SU-DHL-6 (cell line): Measurements from ENCODE around the gene MRPL49.

Source experiments
- H2AFZ ChIP-seq: fragments of 200-600 bp; sonication (generic); 2 replicates; pipeline ENCODE4 v1.6.1; 2014; ENCODE audit warnings: low read depth, mild to moderate bottlenecking, moderate library complexity, mixed read lengths, antibody characterized with exemption, low read length; ENCODE audit not compliant: severe bottlenecking
- H3F3A ChIP-seq: fragments of 200-600 bp; shearing (Covaris generic); 2 replicates; pipeline ENCODE4 v1.6.0; 2016; ENCODE audit warnings: antibody characterized with exemption, mild to moderate bottlenecking; ENCODE audit not compliant: insufficient read depth
- H3K27ac ChIP-seq: fragments of 200-600 bp; sonication (generic); 2 replicates; pipeline ENCODE4 v1.5.1; 2016; ENCODE audit warnings: low read depth, mild to moderate bottlenecking, low read length, moderate library complexity, mixed read lengths
- H3K27me3 ChIP-seq: fragments of 200-600 bp; sonication (generic), shearing (Covaris generic); 2 replicates; pipeline ENCODE4 v1.6.0; 2014; ENCODE audit warnings: mild to moderate bottlenecking, low read length
- H3K36me3 ChIP-seq: fragments of 200-600 bp; sonication (generic); 2 replicates; pipeline ENCODE4 v1.6.1; 2014; ENCODE audit warnings: mild to moderate bottlenecking, low read length, mixed read lengths
- H3K4me2 ChIP-seq: fragments of 300-600, 200-600 bp; shearing (Covaris generic), sonication (generic); 2 replicates; pipeline ENCODE4 v1.6.0; 2014; ENCODE audit warnings: low read length, low read depth, mild to moderate bottlenecking; ENCODE audit not compliant: poor library complexity, severe bottlenecking
- H3K4me3 ChIP-seq: fragments of 200-600 bp; sonication (generic); 2 replicates; pipeline ENCODE4 v1.5.1; 2014; ENCODE audit warnings: antibody characterized with exemption, low read length, mild to moderate bottlenecking, mixed read lengths; ENCODE audit not compliant: insufficient read depth, poor library complexity, severe bottlenecking
- H3K79me2 ChIP-seq: fragments of 200-600 bp; sonication (generic); 2 replicates; pipeline ENCODE4 v1.6.1; 2014; ENCODE audit warnings: mild to moderate bottlenecking, low read length, moderate library complexity; ENCODE audit not compliant: insufficient read depth
- H3K9ac ChIP-seq: fragments of 200-600 bp; sonication (generic); 2 replicates; pipeline ENCODE4 v1.7.0; 2014; ENCODE audit warnings: mild to moderate bottlenecking, low read length
- H3K9me2 ChIP-seq: fragments of 200-600 bp; sonication (generic); replicated peaks from 2 replicates; pipeline ENCODE4 v1.6.1; 2014; ENCODE audit warnings: low read length; ENCODE audit not compliant: insufficient read depth
- H3K9me3 ChIP-seq: fragments of 200-600 bp; sonication (generic); 2 replicates; pipeline ENCODE4 v1.6.1; 2014; ENCODE audit warnings: low read length, mixed read lengths; ENCODE audit not compliant: insufficient read depth
- H4K20me1 ChIP-seq: fragments of 200-600 bp; sonication (generic); 2 replicates; pipeline ENCODE4 v1.6.1; 2014; ENCODE audit warnings: low read depth, mild to moderate bottlenecking, antibody characterized with exemption, low read length, moderate library complexity, mixed read lengths
- EZH2phosphoT487 ChIP-seq: fragments of 200-600 bp; sonication (generic), shearing (Covaris generic); conservative IDR thresholded peaks from 2 replicates; pipeline ENCODE4 v1.6.1; 2018; ENCODE audit warnings: mild to moderate bottlenecking, antibody characterized with exemption, low read length, moderate library complexity, mixed read lengths
- TF ChIP-seq, protein P1 (sequence below): fragments of 200-600 bp; sonication (generic); IDR thresholded peaks from one replicate; pipeline ENCODE4 v1.5.1; 2017; ENCODE audit warnings: antibody characterized with exemption, mild to moderate bottlenecking, low read length, moderate library complexity; ENCODE audit not compliant: insufficient read depth, poor library complexity, severe bottlenecking

Gene MRPL49

DNA sequence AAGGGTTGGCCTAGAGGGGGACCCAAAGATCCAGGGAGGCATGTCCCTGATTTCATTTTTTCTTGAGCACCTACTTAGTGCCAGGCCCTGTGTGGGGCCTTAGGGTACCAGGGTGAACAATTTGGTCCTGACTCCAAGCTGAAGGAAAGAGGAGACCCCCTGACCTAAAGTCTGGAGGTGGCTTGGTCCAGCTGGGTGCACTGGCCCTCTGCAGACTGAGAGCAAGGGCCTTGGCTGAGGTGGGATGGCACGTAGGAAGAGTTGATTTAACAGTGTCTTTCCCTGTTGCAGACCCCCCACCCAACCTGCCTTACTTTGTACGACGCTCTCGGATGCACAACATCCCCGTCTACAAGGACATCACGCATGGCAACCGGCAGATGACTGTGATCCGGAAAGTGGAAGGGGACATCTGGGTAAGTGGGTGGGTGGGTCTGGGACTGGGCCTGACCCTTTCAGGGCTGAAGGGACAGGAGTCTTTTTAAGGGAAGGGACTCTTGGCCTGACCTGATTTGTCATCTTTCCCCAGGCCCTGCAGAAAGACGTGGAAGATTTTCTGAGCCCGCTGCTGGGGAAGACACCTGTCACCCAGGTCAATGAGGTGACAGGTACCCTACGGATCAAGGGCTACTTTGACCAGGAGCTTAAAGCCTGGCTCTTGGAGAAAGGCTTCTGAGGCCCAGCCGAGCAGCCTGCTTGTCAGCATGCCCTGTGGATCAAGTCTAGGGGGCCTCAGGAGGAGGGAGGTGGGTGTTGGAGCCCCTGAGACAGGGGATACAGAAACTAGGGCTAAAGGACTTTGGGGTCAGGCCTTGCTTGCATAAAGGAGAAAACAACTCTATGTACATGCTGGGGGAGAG is 3.3 kb downstream of the MRPL49 start:
- Histone ChIP-seq H3K27me3 (no peaks in the 10 kb centered on the region), H3K79me2 (peaks cover 31% of the 10 kb centered on the region), H3K36me3 (0 out of 2 replicates have a peak, but pooled peaks cover 15% of the 10 kb centered on the region), H3K9me3 (no peaks in the 10 kb centered on the region), H3K4me2 (no peak overlapping the region), H3F3A (peaks cover 46% of the 10 kb centered on the region), H3K9ac (no peak overlapping the region), H2AFZ (no peak overlapping the region), H3K27ac (no peak overlapping the region), H4K20me1 (no peaks in the 10 kb centered on the region), H3K9me2 (no peaks in the 10 kb centered on the region), H3K4me3 (no peak overlapping the region)
- TF ChIP-seq, protein P1, sequence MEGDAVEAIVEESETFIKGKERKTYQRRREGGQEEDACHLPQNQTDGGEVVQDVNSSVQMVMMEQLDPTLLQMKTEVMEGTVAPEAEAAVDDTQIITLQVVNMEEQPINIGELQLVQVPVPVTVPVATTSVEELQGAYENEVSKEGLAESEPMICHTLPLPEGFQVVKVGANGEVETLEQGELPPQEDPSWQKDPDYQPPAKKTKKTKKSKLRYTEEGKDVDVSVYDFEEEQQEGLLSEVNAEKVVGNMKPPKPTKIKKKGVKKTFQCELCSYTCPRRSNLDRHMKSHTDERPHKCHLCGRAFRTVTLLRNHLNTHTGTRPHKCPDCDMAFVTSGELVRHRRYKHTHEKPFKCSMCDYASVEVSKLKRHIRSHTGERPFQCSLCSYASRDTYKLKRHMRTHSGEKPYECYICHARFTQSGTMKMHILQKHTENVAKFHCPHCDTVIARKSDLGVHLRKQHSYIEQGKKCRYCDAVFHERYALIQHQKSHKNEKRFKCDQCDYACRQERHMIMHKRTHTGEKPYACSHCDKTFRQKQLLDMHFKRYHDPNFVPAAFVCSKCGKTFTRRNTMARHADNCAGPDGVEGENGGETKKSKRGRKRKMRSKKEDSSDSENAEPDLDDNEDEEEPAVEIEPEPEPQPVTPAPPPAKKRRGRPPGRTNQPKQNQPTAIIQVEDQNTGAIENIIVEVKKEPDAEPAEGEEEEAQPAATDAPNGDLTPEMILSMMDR = no peak
- TF ChIP-seq EZH2phosphoT487 = no peak

- Histone ChIP-seq H3K9me3 (no peaks in the 10 kb centered on the region), H3K9me2 (no peaks in the 10 kb centered on the region), H3K9ac (no peak overlapping the region), H3K79me2 (peaks cover 24% of the 10 kb centered on the region), H3K36me3 (peaks cover 16% of the 10 kb centered on the region; the same call in 1 of the 2 replicates), H3K27me3 (no peaks in the 10 kb centered on the region), H2AFZ (no peak overlapping the region), H4K20me1 (no peaks in the 10 kb centered on the region), H3K4me3 (no peak overlapping the region), H3F3A (peaks cover 46% of the 10 kb centered on the region), H3K27ac (peak overlapping the region; percentile 33; the same call in 1 of the 2 replicates), H3K4me2 (no peak overlapping the region)
- TF ChIP-seq, protein P1 = no peak
- no peak for TF ChIP-seq EZH2phosphoT487
These were observed 4.6 kb downstream of the MRPL49 start for GRCh38 chr11:65126624-65127274.

GRCh38 chr11:65127473-65128181 is 5.5 kb downstream of the MRPL49 start:
- no peaks in the 10 kb centered on the region for H4K20me1 ChIP-seq
- no peak overlapping the region for H2AFZ ChIP-seq
- peaks cover 21% of the 10 kb centered on the region for H3K79me2 ChIP-seq
- H3K9me2 ChIP-seq = no peaks in the 10 kb centered on the region
- no peak overlapping the region for H3K9ac ChIP-seq
- H3K9me3 ChIP-seq = no peaks in the 10 kb centered on the region
- H3K36me3 ChIP-seq = peaks cover 17% of the 10 kb centered on the region; the same call in 1 of the 2 replicates
- H3F3A ChIP-seq = peaks cover 53% of the 10 kb centered on the region
- TF ChIP-seq EZH2phosphoT487 = no peak
- TF ChIP-seq, protein P1 = no peak
- no peak overlapping the region for H3K4me2 ChIP-seq
- H3K27me3 ChIP-seq = no peaks in the 10 kb centered on the region
- no peak overlapping the region for H3K4me3 ChIP-seq
- H3K27ac ChIP-seq = peak overlapping the region; percentile 33; the same call in 1 of the 2 replicates
